Vagina (tissue), 2 donors: ENCODE measurements around the gene SRGAP3. TPM values are rescaled to one million over a fixed set of nuclear protein-coding genes. Genes with fewer than 3 reads are reported as not detected.
"Not testable (repeated sequence)": the region's sequence is repeated elsewhere in the genome, so short reads cannot be mapped to it uniquely, and the experiment has no call there.

Experiments
- DNase-seq, 2 donors: peaks; one replicate each; pipeline ENCODE4 v3.0.0-alpha.2; 2017; ENCODE audit errors: extremely low spot score in 2 of 2
- H3K27ac ChIP-seq: fragments of 200-600 bp; sonication (generic); one replicate; pipeline ENCODE4 v1.5.1; 2019
- H3K27me3 ChIP-seq: fragments of 200-600 bp; sonication (generic); one replicate; pipeline ENCODE4 v1.5.1; 2019
- H3K36me3 ChIP-seq, 2 donors: fragments of 200-600 bp; sonication (generic); one replicate each; pipeline ENCODE4 v1.5.1; 2017 to 2019
- H3K4me1 ChIP-seq: fragments of 200-600 bp; sonication (generic); one replicate; pipeline ENCODE4 v1.5.1; 2019
- H3K4me3 ChIP-seq, 2 donors: fragments of 200-600 bp; sonication (generic); 1 replicate in 1 of 2; 2 replicates in 1 of 2; pipeline ENCODE4 v1.5.1; 2016 to 2019
- H3K9me3 ChIP-seq: fragments of 200-600 bp; sonication (generic); one replicate; pipeline ENCODE4 v1.5.1; 2019
- POLR2A ChIP-seq, 2 donors: fragments of 450-650 bp; IDR thresholded peaks; one replicate each; pipeline ENCODE4 v1.6.1; 2017; ENCODE audit warnings: antibody characterized with exemption in 2 of 2, mild to moderate bottlenecking in 2 of 2, moderate library complexity in 2 of 2
- POLR2AphosphoS5 ChIP-seq, 2 donors: sonication (generic); formaldehyde crosslinking; IDR thresholded peaks; one replicate each; pipeline ENCODE4 v1.9.0; 2017; ENCODE audit warnings: antibody characterized with exemption in 2 of 2, mild to moderate bottlenecking in 2 of 2, low read depth in 1 of 2; ENCODE audit not compliant: insufficient read depth in 1 of 2
- intact Hi-C: fragments of 100-400 bp; cut with DNase I; formaldehyde crosslinking; loops from one replicate; pipeline ENCODE4 v1.15.1; 2023
- total RNA-seq: library from RNA; depleted of rRNA; stranded (reverse); fragments of >200 nt; gene quantifications from one replicate; pipeline ENCODE4 v1.2.3, GENCODE V29; 2016
- TF ChIP-seq, protein P1 (sequence below), 3 experiments: fragments of 450-650 bp in 2 of 3; fragments of 200-600 bp in 1 of 3; sonication (generic) in 1 of 3; IDR thresholded peaks; one replicate each; pipeline ENCODE4 v1.5.1; 2017 to 2019; ENCODE audit warnings: antibody characterized with exemption in 3 of 3, mild to moderate bottlenecking in 2 of 3, moderate library complexity in 2 of 3

The SRGAP3 gene
- 20.6 TPM for total RNA-seq

GRCh38 chr3:9249273-9250192 lies at the start of gene SRGAP3:
Gene SRGAP3 (minus strand): TSS chr3:9249646. CDS start chr3:9248951, 695 bp downstream.
- intact Hi-C loops = no loop called here
- Histone ChIP-seq H3K4me3 (peak within 1 kb of the TSS; percentile 43 to 52), H3K9me3 (no peaks in the 10 kb centered on the region), H3K27me3 (no peaks in the 10 kb centered on the region), H3K4me1 (peaks cover 34% of the 10 kb centered on the region), H3K36me3 (no peaks in the 10 kb centered on the region), H3K27ac (peak within 1 kb of the TSS; percentile 59)
- DNase-seq = peak in 1 of 2 donors; percentile 92
- TF ChIP-seq, protein P1, sequence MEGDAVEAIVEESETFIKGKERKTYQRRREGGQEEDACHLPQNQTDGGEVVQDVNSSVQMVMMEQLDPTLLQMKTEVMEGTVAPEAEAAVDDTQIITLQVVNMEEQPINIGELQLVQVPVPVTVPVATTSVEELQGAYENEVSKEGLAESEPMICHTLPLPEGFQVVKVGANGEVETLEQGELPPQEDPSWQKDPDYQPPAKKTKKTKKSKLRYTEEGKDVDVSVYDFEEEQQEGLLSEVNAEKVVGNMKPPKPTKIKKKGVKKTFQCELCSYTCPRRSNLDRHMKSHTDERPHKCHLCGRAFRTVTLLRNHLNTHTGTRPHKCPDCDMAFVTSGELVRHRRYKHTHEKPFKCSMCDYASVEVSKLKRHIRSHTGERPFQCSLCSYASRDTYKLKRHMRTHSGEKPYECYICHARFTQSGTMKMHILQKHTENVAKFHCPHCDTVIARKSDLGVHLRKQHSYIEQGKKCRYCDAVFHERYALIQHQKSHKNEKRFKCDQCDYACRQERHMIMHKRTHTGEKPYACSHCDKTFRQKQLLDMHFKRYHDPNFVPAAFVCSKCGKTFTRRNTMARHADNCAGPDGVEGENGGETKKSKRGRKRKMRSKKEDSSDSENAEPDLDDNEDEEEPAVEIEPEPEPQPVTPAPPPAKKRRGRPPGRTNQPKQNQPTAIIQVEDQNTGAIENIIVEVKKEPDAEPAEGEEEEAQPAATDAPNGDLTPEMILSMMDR (IDR thresholded peaks at IDR 0.05) = peak in 1 of 3 experiments; percentile 62
- peak; percentile 41 to 74 for TF ChIP-seq POLR2AphosphoS5 (IDR thresholded peaks at IDR 0.05; ENCODE audit: insufficient read depth in 1 of 2, low read depth in 1 of 2)
- no peak for TF ChIP-seq POLR2A (IDR thresholded peaks at IDR 0.05)

DNA sequence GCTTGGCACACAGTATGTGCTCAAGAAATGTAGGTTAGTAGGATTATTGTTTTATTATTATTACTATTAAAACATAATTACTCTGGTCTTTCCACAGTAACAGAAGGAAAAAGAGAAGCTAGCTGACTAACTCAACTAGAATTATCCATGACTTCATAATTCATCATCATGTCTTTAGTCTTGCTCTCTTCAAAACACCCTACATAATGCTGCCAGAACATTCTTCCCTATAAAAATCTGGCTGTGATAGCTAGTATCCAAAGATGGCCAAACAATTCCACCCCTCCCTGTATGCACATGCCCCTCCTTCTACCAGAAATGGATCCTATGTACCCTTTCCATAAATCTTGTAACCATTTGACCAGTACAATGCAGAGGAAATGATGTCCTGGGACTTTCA lies 48.8 kb upstream of the SRGAP3 start:
- intact Hi-C loops = no loop called here
- no peaks in the 10 kb centered on the region for H3K27me3 ChIP-seq
- no peaks in the 10 kb centered on the region for H3K9me3 ChIP-seq
- H3K36me3 ChIP-seq = no peaks in the 10 kb centered on the region
- H3K27ac ChIP-seq = no peak overlapping the region
- H3K4me3 ChIP-seq = no peak overlapping the region
- TF ChIP-seq, protein P1 (IDR thresholded peaks at IDR 0.05) = no peak
- TF ChIP-seq POLR2A (IDR thresholded peaks at IDR 0.05) = no peak
- TF ChIP-seq POLR2AphosphoS5 (IDR thresholded peaks at IDR 0.05; ENCODE audit: insufficient read depth in 1 of 2, low read depth in 1 of 2) = no peak
- DNase-seq = no peak
- H3K4me1 ChIP-seq = peaks cover 5% of the 10 kb centered on the region

- no peak for DNase-seq
- H3K27ac ChIP-seq = no peak overlapping the region
- TF ChIP-seq POLR2A (IDR thresholded peaks at IDR 0.05) = no peak
- TF ChIP-seq, protein P1 (IDR thresholded peaks at IDR 0.05) = no peak
- no peak for TF ChIP-seq POLR2AphosphoS5 (IDR thresholded peaks at IDR 0.05; ENCODE audit: insufficient read depth in 1 of 2, low read depth in 1 of 2)
- H3K4me3 ChIP-seq = no peak overlapping the region
- no peaks in the 10 kb centered on the region for H3K9me3 ChIP-seq
- intact Hi-C loops = no loop called here
- no peaks in the 10 kb centered on the region for H3K36me3 ChIP-seq
- H3K27me3 ChIP-seq = no peaks in the 10 kb centered on the region
- no peaks in the 10 kb centered on the region for H3K4me1 ChIP-seq
These were observed 46.8 kb upstream of the SRGAP3 start for GRCh38 chr3:9296241-9296640.

DNA sequence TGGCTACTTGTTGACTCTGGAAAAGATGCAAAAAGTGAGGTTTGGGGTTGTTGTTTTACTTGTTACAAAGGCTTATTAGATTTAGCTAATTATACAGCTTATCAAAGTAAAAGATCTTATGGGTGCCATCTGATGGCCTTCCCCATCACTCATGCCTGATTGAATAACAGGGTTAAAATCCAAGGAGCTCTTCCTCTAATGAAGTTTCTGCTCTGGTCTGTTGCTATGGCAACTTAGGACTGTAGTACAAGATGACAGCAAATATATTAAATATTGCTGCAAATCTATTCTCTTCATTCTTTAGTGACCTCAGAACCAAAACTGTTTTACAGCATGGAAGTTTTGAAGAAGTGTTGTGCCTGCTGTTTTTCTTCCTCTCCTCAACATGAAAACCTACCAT lies 45.6 kb upstream of the SRGAP3 start:
- TF ChIP-seq POLR2A (IDR thresholded peaks at IDR 0.05) = no peak
- TF ChIP-seq POLR2AphosphoS5 (IDR thresholded peaks at IDR 0.05; ENCODE audit: insufficient read depth in 1 of 2, low read depth in 1 of 2) = no peak
- TF ChIP-seq, protein P1 (IDR thresholded peaks at IDR 0.05) = no peak
- no peak for DNase-seq
- Histone ChIP-seq H3K4me1 (no peaks in the 10 kb centered on the region), H3K36me3 (no peaks in the 10 kb centered on the region), H3K27ac (no peak overlapping the region), H3K9me3 (no peaks in the 10 kb centered on the region), H3K4me3 (no peak overlapping the region), H3K27me3 (no peaks in the 10 kb centered on the region)
- intact Hi-C loops = no loop called here

DNA sequence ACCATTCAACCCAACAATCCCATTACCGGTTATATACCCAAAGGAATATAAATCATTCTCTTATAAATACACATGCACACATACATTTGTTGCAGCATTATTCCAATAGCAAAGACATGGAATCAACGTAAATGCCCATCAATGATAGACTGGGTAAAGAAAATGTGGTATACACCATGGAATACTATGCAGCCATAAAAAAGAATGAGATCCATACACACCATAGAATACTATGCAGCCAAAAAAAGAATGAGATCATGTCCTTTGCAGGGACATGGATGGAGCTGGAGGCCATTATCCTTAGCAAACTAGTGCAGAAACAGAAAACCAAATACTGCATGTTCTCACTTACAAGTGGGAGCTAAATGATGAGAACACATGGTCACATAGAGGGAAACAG lies 44.5 kb upstream of the SRGAP3 start:
- DNase-seq, H3K36me3 ChIP-seq, H3K27me3 ChIP-seq, H3K9me3 ChIP-seq, H3K4me1 ChIP-seq, intact Hi-C loops, H3K4me3 ChIP-seq, H3K27ac ChIP-seq: not testable (repeated sequence)
